Muscle of back (tissue), 13 donors: Measurements from ENCODE around the gene BFSP1. TPM values are rescaled to one million over a fixed set of nuclear protein-coding genes. Genes with fewer than 3 reads are reported as not detected.
A peak's percentile ranks its signal among the peaks of the same experiment; 100 is the strongest.

Experiments used
- DNase-seq, 3 donors: peaks; one replicate each; pipeline versions ENCODE4 v3.0.0 to v3.0.0-alpha.2; 2013
- long read RNA-seq, 9 donors: transcript quantifications; one replicate each; lab custom pipeline, GENCODE V29; 2026
- polyA plus RNA-seq, 10 donors: library from polyadenylated mRNA; unstranded; fragments of 120-200 nt; gene quantifications; one replicate each; pipeline ENCODE4 v1.2.1, GENCODE V29; 2013; ENCODE audit not compliant: insufficient read length in 10 of 10

Gene BFSP1
- polyA plus RNA-seq, result 1 to 10 TPM; 2.0 to 3.3 (median 2.7) TPM
- long read RNA-seq, donor 1, partial matches to known transcripts, result 304 of 316 reads
- long read RNA-seq, donor 1, other reads (novel, unspliced or antisense), result 12 of 316 reads
- long read RNA-seq, donor 2, result 0 reads
- long read RNA-seq, donor 3, result 0 reads
- long read RNA-seq, donor 4, result 0 reads
- long read RNA-seq, donor 5, partial matches to known transcripts, result 0 of 2 reads
- long read RNA-seq, donor 5, other reads (novel, unspliced or antisense), result 0 of 2 reads
- long read RNA-seq, donor 6, partial matches to known transcripts, result 1,057 of 1,099 reads
- long read RNA-seq, donor 6, other reads (novel, unspliced or antisense), result 42 of 1,099 reads
- long read RNA-seq, donor 7, partial matches to known transcripts, result 0 of 1 reads
- long read RNA-seq, donor 7, other reads (novel, unspliced or antisense), result 0 of 1 reads
- long read RNA-seq, donor 8, result 0 reads
- long read RNA-seq, donor 9, result 0 reads

- DNase-seq, result peak; percentile 48 to 86 (median 68)
Measured at GRCh38 chr20:17530716-17531664, at the start of gene BFSP1. Gene BFSP1, minus strand, starts transcription at chr20:17531379. Its CDS starts 50 bp downstream, at chr20:17531329.

GRCh38 chr20:17580895-17581294, 49.7 kb upstream of the BFSP1 start:
- no peak for DNase-seq

GRCh38 chr20:17579369-17580039, 48.3 kb upstream of the BFSP1 start:
- DNase-seq, result no peak

GRCh38 chr20:17576215-17576614, 45.0 kb upstream of the BFSP1 start:
- no peak for DNase-seq

- DNase-seq, result no peak
Measured at GRCh38 chr20:17573463-17573862, 42.3 kb upstream of the BFSP1 start.

GRCh38 chr20:17572034-17572638, 41.0 kb upstream of the BFSP1 start:
- no peak for DNase-seq

- peak in 1 of 3 donors; percentile 34 for DNase-seq
Measured at GRCh38 chr20:17571153-17571527, 40.0 kb upstream of the BFSP1 start.

GRCh38 chr20:17570347-17571152, 39.4 kb upstream of the BFSP1 start:
- peak; percentile 47 to 89 (median 68) for DNase-seq

- peak; percentile 94 to 97 (median 96) for DNase-seq
Measured at GRCh38 chr20:17569616-17570346, 38.6 kb upstream of the BFSP1 start, which contains the start of gene DSTN. Gene DSTN, plus strand, starts transcription at chr20:17570075. Its CDS starts 134 bp downstream, at chr20:17570209.

GRCh38 chr20:17568972-17569521, 37.9 kb upstream of the BFSP1 start:
- peak; percentile 83 to 98 (median 92) for DNase-seq

GRCh38 chr20:17568045-17568788, 37.0 kb upstream of the BFSP1 start:
- peak in 1 of 3 donors; percentile 18 for DNase-seq

- no peak for DNase-seq
Measured at GRCh38 chr20:17566345-17566744, 35.2 kb upstream of the BFSP1 start.

- no peak for DNase-seq
Measured at GRCh38 chr20:17565169-17565845, 34.1 kb upstream of the BFSP1 start.

GRCh38 chr20:17562804-17563305, 31.7 kb upstream of the BFSP1 start:
- peak in 1 of 3 donors; percentile 72 for DNase-seq

GRCh38 chr20:17560344-17561074, 29.3 kb upstream of the BFSP1 start:
- no peak for DNase-seq

- DNase-seq, result no peak
Measured at GRCh38 chr20:17559338-17559737, 28.2 kb upstream of the BFSP1 start.

GRCh38 chr20:17558941-17559304, 27.7 kb upstream of the BFSP1 start:
- DNase-seq, result no peak
